ENCODE data around the gene SGO2.
"Not testable (repeated sequence)": the region's sequence is repeated elsewhere in the genome, so short reads cannot be mapped to it uniquely, and the experiment has no call there.

SGO2 gene

DNA sequence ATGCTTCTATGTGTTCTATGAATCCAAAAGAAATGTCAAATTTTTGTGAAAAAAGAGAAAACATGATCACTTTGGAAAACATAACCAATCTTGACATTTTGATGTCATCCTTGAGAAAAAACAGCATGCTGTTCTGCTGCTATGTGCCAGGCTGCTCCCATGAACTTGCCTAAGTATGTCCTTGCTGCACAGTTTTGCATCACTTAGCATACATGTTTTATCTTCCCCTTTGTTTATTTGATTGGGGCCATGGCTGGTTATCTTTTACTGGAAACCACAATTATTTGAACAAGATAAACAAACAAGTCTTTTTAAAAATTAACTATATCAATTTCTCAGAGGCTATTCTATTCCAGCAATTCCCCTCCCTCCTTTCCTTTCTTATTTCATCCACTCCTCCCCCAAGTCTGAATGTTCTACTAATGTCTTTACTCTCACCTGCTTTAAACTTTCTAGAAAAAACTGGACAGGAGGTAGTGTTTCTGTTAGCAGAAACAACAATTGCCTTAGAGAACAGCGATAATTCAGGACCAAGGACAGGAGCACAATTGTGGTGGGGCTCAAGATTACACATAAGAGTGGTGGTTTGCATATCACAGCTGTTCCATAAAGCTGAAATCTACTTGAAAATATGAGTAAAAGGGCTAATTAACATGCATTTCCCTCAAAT is 66.5 kb downstream of the SGO2 start:
- DNase-seq (ENCODE audit: low spot score), result no peak

DNA sequence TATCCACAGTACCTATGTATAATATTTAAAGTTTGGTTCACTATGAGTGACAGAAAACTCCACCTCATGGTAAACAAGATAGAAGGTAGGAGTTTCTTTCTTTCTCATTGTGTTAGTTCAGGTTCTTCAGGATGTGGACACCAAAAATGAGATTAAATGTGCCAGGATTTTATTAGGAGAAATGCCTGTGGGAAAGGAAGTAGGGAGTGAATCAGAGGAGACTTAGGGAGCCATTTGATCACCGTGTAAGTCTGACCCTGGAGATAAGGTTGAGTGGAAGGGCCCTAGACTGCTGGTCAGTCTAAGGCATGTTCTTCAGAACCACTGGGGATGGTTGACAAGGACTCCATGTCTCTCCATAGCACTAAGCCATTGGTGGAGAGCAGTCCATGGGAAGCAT is 67.9 kb downstream of the SGO2 start:
- no peak for DNase-seq (ENCODE audit: low spot score)

DNA sequence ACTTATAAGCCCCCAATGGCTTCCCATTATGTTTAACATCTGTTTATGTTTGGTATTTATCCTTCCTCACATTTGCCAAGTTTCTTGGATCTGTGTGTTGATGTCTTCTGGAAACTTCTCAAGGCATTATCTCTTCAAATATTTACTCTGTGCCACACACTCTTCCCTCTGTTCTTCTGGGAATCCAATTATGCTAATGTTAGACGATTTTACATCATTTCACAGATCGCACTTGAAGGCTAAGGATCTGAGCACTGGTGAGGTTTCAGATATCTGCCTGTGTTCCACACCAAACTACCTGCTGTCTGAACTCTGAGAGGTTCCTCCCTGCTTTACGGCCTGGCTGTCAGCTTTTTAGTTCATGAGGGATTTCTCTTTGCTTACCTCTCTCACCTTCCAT is 69.9 kb downstream of the SGO2 start:
- no peak for DNase-seq (ENCODE audit: low spot score)

DNA sequence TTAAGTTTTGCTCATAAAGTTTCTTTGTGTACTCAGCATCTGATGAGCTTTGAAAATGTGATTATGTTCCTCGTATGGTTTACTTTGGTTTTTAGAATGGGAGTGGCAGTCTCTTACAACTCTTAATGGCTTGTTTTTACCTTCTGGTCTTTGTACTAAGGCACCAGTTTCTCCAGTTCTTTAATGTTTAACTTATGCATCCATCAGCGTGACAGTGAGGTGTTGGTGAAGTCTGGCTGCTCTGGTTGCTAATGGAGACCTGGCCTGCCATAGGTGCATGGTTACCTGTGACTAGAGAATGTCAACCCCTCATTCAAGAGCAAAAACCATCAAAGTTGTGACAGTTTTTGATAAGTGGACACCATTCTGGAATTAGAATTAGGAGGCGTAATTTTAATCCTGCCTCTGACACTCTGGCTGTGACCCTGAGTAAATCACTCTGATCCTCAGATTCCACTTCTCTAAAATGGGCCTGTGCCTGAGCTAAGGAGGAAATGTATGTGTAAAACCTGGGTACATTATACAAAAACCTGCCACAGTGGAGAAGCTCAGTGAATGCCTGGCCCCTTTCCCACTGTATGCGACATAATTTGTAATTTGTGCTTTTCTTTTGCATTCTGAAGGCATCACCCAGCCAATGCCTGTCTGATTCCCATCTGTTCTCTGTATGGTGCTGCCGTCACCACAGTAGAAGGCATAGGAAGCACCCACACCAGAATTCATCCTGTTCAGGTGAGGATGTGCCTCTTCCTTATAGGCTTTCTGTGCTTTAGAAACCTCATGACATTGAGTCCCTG is 71.0 kb downstream of the SGO2 start:
- no peak for DNase-seq (ENCODE audit: low spot score)

DNA sequence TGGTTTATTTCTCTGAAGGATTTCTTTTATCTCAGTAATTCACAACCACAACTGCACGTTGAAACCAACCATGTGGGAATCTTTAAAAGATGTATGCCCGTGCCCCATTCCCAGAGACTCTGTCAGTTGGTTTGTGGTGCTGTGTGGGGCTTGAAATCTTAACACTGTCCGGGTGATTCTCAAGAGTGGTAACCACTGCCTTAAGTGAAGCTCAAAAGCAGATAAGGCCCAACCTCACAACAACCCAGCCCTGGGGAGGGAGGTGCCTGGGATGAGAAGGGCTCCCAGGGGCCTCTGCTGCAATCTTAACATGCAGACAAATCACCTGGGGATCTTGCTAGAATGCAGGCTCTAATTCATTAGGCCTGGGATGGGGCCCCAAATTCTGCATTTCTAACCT is 73.2 kb downstream of the SGO2 start:
- DNase-seq (ENCODE audit: low spot score), result no peak

DNA sequence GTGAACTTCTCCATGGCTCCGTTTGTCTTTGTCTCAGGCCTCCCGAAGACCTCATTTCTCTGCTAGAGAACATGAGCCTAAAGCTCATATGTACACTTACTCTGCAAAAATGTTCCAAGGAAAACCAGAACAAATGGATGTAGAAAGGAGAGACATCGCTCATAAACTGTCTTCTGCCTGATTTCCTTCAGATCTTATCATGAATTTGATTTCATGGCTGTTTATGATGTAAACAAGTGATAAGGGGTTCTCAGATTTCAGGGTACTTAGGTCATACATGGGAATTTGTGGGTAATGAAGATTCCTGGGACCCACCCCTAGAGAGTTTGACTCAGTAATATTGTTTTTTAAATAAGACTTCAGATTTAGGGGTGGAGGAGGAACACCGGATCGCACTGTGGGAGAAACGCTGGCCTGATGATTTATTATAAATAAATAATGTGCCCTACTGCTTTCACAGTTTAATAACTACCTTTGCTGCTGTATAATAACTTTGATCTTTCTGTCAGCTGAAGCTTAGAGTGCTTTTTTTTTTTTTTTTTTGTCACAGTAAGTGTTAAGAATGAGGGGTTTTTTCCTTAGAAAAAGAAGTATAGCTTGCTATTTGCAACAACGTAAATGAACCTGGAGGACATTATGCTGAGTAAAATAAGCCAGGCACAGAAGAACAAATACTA is 74.7 kb downstream of the SGO2 start:
- DNase-seq (ENCODE audit: low spot score), result no peak

DNA sequence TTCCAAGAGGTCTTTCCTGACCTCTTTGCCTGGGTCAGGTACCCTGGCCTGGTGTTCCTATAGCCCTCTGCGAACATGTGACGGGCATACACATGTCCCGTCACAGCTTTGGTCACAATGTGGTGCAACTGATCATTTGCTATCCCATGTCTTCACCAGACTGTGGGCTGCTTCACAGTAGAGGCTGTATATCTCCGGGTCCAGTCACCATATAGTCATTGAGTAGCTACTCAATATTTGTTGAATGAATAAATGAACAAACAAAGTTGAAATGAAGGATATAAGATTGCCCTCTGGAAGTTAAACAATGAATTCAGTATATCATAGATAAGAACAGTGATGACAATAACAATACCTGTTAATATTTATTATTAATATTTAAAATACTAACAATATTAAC is 76.6 kb downstream of the SGO2 start:
- DNase-seq (ENCODE audit: low spot score), result no peak

DNA sequence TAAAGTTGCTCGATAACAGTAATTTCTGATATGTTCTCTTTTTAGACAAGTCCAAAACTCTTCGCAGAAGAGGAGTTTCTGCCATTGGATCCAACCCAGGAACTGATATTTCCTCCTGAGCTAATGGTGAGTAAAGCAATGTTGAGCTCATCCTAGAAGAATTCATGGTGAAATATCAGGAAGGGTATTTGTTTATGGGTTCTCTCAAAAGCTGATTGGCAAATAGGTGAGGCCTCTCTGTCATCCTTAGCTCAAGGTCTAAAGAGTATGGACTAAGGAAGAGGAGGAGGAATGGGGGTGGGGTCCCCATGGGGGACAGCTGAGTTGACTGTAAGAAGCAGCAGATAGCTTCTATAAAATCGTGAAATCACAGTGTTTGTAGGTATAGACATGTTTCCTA is 78.0 kb downstream of the SGO2 start:
- DNase-seq (ENCODE audit: low spot score), result no peak

DNA sequence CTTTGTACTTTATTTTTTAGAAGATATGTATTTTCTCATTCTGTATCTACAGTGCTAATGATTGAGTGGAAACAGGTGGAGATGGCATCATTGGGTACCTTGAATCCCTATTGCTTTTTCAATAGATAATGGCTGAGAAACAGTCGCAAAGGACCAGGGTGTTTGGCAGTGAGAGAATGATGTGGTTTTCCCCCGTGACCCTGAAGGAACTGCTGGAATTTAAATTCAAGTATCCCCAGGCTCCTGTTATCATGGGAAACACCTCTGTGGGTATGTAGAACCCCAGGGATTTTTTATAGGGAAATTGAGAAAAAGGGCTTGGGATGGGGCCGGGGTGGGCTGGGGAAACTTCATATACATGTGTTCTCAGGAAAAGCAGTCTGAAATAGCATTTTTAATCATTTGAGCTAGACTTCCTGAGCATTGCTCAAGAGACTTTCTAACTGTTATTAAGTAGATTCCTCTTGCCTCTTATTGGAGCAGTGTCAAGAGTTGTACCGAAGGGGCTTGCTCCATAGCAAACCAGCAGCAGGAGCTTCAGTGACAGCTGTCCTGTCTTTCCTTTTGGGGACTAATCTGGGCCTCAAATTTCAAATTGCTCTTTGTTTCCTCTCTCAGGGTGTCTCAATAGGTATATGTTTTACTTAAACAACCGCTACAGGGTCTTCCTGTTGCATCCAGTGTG is 78.7 kb downstream of the SGO2 start:
- DNase-seq (ENCODE audit: low spot score), result no peak

DNA sequence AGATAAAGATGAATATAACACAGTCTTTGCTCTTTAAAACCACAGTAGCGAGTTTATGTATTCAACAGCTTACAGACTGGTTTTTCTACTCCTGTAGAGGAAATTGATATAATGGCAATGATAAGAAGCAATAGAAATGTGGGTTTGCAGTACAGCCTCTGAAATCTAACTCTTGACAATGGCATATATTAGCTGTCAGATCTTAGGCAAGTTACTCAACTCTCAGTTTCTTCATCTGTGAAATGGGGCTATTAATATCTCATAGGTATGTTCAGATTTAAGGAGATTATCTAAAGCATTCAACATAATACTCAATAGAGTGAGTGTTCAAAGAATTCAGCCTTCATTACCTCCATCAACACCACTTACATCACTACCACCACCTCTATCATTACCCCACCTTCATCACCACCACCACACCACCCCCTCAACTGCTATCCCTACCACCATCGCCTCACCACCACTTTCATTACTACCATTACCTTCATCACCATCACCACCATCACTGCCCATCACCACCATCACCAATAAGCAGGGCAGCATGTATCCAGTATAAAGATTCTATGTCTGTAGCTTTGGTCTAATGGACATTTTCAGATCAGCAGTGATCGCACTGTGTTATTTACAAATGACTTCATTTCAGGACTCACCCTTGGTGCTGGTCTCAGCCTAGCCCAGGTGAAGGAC is 82.5 kb downstream of the SGO2 start:
- DNase-seq (ENCODE audit: low spot score), result no peak

DNA sequence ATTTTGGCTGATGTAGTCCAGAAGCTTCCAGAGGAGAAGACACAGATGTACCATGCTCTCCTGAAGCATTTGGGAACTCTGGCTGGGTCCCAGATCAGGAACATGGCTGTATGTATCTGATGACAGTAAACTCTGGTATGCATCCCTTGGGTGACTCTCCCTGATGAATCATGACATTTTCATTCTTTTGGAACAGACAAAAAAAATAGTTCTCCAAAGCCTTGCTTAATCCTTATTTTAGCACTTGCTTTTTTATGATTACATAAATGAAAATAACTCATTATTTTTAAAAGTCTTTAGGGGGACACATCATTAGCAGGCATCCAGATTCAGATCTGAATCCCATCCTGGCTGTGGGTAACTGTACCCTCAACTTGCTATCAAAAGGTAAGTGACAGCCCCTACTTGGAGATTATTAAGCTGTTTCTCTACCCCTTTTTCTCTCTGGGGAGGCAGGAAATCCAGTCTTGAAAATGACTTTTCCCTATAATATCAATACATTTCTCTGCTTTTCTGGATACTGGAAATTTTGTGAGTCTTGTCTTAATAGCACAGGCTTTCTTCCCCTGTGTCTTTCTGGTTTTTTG is 83.1 kb downstream of the SGO2 start:
- no peak for DNase-seq (ENCODE audit: low spot score)

DNA sequence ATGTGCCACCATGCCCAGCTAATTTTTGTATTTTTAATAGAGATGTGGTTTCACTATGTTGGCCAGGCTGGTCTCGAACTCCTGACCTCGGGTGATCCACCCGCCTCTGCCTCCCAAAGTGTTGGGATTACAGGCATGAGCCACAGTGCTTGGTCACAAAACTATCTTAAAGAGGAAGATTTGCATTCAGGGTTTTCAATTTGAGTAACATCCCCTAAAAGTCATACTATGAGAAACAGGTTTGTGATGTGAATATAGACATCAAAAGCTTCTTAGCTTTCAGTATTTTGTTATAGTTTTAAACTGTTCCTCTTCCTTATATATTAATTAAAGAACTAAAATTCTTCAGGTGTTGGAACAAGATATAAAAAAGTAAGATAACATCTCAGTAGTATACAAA is 84.2 kb downstream of the SGO2 start:
- DNase-seq (ENCODE audit: low spot score), result not testable (repeated sequence)

DNA sequence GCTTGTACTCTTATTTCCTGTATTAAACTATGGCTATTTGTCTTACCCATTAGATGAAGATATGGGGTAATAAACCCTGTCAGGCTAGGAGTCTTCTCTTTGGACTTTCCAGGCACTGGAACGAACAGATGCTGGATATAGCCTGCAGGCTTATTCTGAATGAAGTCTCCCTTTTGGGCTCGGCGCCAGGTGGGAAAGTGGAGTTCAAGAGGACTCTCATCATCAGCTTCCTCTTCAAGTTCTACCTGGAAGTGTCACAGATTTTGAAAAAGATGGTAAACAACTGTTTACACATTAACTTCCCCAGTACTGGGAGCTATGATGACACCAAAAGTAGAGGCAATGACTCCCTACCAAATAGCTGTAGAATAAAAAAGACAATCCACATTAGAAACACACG is 87.7 kb downstream of the SGO2 start:
- no peak for DNase-seq (ENCODE audit: low spot score)

DNA sequence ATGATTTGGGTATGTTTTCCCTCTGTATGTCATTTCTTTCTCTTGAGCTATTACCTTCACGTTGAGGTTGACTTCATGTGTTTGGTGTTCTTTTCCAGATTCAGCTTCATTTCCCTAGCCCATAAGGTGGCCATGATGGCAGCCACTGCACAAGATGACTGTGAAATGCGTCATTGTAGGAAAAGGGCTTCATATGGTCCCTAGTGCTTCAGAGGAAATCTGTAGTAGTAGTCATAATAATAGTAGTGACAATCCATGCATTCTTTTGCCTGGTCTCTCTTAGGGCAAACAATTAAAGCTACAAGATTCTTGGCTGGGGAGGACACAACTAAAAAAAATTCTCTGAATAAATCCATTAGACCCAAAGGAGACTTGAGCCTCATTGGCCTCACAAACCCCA is 88.2 kb downstream of the SGO2 start:
- no peak for DNase-seq (ENCODE audit: low spot score)

DNA sequence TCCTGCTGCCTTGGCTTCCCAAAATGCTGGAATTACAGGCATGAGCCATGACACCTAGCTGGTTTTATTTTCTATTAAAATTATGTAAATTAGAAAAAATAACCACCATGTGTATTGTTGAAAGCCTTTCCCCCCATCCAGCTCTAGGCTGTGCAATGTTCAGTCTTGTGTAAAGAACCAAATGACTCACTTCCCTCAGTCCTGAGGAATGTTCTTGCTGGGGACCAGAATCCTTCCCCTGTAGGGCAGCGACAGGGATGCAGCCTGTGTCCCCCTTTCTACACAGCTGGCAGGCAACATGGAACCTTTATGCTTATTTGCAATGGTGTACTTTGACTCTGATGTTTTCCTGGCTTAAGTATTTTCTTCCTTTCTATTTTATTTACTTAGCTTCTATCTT is 89.2 kb downstream of the SGO2 start:
- DNase-seq (ENCODE audit: low spot score), result no peak

DNA sequence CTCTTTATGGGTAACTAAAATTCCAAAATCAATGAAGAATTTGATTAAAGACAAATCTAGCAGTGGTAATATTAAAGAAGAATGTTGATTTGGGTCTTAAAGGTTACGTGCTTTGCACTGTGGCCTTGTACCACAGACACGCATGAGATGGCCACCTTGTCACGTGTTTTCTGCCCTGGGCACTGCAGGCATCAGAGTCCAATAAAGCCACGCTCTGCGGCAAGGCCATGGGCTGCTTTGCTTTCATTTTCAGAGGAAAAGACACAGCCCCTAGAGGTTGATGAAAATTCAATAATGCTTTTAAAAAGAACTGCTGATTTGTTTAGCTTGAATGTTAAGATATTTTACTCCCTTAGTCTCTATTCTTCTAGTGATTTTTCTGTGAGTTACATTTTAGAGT is 90.2 kb downstream of the SGO2 start:
- peak; percentile 49 for DNase-seq (ENCODE audit: low spot score)

DNA sequence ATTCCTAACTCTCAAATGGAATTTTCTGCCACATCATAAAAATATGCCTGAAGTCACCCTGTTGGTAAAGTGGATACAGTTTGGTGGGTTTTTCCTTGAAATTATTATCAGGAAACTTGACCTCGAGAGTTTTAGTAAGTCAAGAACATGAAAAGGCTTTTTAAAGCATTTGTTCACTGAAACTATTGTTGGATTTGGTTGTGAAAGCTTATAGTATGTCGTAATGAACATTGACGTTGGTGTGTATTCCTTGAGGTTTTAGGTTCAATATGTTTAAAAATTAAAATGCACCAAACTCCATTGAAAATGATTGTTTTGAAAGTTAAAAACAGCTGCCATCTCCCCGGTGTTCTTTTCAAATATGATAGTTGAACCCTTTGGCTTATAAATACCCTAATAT is 90.6 kb downstream of the SGO2 start:
- DNase-seq (ENCODE audit: low spot score), result no peak

DNA sequence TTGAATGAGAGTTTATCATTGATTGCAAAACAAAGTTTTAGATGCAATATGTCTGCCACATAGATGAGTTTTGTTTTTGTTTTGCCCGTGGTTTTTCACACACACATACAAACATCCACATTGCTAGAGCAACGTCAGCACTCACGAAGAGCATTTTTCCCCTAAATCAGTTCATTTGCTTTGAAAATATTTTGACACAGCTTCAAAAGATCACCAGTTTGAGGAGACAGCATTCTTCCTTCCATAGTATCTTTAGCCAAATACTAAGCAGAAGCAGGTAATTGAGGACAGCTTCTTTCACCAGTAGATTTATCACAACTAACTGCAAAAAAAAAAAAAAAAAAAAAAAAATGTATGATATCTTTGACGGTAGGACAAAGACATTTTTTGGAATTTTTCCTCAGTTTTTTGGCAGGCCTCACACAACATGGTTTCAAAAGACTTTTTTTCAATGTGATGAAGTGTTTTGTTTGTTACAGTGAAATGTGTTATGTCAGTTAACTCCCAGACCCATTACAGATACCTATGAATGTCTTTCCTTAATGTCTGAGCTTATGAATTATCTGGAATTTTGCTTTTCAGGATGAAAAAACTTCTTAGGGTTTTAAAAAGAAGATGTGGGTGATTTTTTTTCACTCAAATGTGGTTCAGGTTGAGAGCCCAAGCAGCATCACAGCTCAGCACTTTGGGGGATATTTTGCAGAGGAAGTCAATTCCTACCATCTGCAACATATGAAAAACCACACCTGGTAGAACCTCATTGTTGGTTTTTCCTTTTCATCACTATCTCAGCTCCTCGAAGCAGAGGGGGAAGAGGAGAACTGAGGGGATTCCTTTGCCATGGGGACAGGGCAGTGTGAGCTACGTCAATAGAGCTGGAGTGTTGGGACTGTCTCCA is 91.4 kb downstream of the SGO2 start:
- no peak for DNase-seq (ENCODE audit: low spot score)

DNA sequence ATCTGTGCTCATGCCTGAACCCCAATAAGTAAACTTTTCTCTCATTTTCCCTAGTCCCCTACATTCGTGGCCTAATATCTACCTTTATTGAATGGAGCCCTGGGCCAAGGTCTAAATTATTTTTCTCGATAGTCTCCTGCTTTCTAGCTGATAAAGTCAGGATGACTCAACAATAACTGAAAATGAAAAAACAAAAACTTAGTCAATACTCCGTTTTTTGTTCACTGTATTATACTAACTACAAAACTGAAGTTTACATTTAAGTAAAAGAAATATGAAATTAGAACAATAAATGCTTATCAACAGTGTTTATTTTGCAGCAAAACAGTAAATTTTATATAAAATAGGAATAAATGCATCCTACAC is 92.0 kb downstream of the SGO2 start:
- no peak for DNase-seq (ENCODE audit: low spot score)

DNA sequence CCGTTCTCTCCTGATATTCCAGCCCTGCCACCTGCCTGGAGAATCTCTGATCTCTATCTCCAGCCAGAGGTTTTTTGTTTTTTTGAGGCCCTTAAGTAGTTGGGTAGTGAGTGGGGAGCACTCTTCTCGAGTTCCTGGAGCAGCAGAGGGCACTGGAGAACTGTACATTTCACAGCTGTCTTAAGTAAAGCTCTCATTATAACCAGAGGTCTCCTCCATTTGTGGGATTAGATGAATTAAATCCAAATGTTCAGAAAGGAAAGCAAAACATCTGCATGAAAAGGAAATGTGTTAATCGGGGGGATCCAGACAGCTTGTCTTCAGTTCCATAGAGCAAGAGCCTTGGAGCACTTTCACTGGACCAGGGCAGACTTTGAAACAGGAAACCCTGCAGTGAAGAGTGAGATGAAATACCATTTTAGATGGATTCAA is 92.6 kb downstream of the SGO2 start:
- no peak for DNase-seq (ENCODE audit: low spot score)

DNA sequence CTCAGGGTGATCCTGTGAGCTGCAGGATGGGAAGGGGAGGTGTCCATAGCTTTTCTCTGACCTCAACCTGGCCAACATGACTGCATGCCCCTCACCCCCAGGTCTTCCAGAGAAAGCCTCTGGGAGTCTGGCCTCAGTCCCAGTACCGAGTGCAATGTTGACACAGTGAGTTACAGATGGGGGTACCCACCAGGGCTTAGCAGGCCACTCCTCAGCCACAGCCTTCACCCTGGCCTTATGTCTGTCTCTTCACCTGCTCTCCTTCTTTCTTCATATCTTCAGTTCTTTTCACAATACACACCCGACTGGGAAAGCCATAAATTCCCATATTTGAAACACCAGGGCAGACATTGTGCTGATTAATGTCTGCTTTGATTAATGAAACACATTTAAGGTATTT is 93.3 kb downstream of the SGO2 start:
- no peak for DNase-seq (ENCODE audit: low spot score)

Data from COLO829 (cell line).